NCI-H2196 treated with DMSO at 0.1 percent for 48 hours (cell line): ENCODE results near the gene AMHR2.
"Not testable (repeated sequence)": the region's sequence is repeated elsewhere in the genome, so short reads cannot be mapped to it uniquely, and the experiment has no call there.

Experiments
- DNase-seq: peaks from one replicate; lab custom pipeline; 2025; ENCODE audit not compliant: unreplicated experiment; lab: John Stamatoyannopoulos, UW

AMHR2 gene

DNA sequence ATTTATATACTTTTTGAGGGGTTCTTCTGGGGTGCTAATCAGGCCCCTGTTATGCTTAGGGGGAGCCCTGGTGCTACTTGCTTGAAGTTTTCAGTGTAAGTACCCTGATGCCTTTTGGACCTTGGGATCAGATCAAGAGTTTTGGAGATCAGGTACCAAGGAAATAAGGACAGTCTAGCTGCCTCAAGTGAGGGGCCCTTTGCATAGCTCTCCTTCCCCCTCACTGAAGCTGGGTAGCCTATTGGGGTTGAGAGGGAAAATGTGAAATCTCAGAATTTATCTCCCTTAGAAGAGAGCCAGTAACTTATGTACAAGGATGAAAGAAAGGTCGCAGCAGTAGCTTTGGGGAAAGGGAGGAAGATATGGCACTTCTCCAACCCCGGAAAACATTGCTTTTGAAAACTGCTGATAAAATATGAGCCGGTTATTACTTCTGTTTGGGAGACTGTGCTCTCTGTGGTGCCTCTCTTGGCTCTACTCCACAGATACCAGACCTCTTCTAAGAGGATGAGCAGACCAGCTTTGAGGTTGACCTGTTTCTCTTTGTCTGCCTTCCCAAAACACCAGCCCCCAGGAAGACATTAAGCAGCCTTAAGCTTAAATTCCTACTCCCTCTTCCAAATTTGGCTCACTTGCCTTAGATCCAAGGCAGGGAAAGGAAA, 8.8 kb upstream of the AMHR2 start:
- DNase-seq: no peak

DNA sequence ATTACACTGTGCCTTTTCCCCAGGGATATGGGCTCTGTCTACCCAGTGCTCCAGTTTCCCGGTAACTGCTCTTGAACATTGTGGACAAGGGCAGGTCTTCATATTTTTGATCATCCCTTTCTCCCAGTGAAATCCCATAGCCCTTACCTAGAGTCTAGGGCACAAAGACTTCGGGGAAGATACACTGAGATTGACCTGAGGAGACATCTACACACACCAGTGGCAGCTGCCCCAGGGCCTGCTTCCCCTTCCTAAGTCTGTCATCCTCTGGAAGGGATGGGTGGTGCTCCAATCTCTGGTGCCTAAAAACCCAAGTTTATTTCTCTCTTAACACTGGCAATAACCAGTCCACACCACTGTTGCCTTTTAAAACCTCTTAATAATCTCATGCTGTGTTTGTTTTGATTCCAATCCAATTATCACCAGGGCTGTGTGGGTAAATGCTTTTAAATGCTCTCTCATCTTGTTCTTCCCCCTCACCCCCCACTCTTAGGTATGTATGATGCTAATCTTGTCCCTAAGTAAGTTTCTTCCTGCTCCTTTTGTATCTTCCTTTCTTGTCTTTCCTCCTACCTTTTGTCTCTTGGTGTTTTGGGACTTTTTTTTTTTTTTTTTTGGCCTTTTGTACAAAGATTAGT, 7.8 kb upstream of the AMHR2 start:
- DNase-seq: not testable (repeated sequence)

DNA sequence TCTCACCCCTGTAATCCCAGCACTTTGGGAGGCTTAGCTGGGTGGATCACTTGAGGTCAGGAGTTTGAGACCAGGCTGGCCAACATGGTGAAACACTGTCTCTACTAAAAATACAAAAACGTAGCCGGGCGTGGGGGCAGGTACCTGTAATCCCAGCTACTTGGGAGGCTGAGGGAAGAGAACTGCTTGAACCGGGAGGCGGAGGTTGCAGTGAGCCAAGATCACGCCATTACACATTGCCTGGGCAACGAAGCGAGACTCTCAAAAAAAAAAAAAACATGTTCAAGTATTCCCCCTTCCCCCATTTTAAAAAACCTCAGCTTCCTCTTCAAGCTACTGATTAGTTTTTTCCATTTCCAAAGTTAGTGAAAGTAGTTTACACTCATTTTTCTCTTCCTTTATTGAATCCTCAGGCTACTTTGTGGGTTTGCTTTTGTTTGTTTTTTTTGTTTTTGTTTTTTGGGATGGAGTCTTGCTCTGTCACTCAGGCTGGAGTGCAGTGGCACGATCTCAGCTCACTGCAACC, 6.3 kb upstream of the AMHR2 start:
- not testable (repeated sequence) for DNase-seq

DNA sequence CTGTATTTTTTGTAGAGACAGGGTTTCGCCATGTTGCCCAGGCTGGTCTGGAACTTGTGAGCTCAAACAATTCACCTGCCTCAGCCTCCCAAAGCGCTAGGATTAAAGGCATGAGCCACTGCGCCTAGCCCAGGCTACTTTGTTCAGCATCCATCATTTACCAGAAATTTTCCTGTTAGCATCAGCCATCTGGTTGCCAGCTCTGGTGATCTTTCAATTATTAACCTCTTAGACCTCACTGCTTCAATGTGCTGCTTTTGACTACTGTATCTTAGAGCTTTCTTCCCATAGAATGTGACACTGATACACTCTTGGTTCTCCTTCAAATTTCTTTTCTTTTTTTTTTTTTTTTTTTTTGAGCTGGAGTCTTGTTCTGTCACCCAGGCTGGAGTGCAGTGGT, 5.4 kb upstream of the AMHR2 start:
- DNase-seq: no peak

DNA sequence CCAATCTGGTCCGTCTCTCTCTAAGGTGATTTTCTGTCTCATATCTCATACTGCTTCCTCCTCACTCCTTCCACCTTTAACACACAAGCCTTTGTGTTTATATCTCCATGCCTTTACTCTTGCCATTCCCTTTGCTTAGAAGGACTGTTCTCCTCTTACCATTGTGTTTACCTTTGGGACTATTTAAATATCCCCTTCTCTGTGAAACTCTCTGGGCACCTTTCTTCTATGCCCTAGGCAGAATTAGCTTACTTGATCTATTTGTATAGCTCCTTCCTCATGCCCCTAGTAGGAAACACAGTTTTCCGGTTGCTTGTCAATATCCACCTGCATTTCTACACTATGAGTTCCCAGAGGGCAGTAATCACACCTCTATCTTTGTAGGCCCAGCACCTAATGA, 3.9 kb upstream of the AMHR2 start:
- no peak for DNase-seq

GRCh38 chr12:53422247-53422646, 1.4 kb upstream of the AMHR2 start:
- DNase-seq: not testable (repeated sequence)

- no peak for DNase-seq
These were observed 1.2 kb downstream of the AMHR2 start for GRCh38 chr12:53424626-53425514.

DNA sequence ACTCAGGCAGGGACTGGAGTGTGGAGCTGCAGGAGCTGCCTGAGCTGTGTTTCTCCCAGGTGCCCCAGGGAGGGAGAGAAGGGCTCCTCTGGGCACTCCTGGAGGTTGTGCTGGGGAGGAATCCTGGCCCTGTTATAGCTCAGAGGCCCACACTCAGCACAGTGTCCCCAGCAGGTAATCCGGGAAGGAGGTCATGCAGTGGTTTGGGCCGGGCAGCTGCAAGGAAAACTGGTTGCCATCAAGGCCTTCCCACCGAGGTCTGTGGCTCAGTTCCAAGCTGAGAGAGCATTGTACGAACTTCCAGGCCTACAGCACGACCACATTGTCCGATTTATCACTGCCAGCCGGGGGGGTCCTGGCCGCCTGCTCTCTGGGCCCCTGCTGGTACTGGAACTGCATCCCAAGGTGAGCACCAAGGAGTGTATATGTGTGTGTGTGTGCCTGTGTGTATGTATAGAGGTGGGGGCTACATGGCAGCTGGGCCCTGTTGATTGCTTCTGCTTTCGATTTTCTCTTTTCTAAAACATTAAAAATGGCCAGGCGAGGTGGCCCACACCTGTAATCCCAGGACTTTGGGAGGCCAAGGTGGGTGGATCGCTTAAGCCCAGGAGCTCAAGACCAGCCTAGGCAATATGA, 2.0 kb downstream of the AMHR2 start:
- no peak for DNase-seq

- no peak for DNase-seq
These were observed 4.4 kb downstream of the AMHR2 start for GRCh38 chr12:53427905-53428594.

GRCh38 chr12:53428741-53429140, 5.1 kb downstream of the AMHR2 start:
- no peak for DNase-seq

GRCh38 chr12:53430116-53430515, 6.5 kb downstream of the AMHR2 start:
- DNase-seq: no peak

GRCh38 chr12:53431187-53431586, 7.5 kb downstream of the AMHR2 start:
- DNase-seq: no peak

GRCh38 chr12:53435326-53435725, 11.7 kb downstream of the AMHR2 start:
- not testable (repeated sequence) for DNase-seq

- not testable (repeated sequence) for DNase-seq
These were observed 15.9 kb downstream of the AMHR2 start for GRCh38 chr12:53439582-53439981.

DNA sequence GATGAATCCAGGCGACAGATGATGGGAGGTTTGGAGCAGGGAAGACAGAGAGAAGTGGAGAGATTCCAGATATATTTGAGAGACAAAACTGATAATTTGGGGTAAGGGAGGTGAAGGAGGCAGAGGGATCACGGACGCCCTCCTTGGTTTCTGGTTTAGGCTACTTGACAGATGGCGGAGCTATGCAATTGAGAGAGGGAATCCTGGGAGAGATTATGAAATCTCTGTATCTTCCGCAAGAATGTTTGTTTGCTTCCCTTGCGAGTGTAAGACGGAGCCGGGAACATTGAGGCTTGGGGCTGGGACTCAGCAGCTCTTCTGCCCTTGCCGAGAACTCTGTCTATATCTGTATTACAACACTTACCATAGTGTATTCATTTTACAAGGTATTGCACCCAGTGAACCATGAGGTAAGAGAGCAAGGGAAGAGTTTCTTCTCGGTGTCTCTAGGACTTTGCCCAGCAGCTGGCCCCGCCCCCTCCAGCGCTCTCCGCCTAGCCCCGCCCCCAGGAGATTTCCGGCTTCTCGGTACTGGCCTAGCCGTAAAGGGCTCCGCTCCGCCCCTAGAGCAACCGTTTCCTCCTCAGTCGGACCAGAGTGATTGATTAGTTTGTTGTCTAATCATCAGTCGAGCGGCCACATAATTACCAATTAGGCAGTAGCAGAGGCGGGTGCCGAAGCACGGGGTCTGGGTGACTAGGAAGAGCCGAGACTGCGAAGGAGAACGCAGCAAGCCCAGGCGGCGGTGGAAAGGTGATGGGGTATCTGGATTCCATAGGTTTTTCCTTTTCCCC, 17.6 kb downstream of the AMHR2 start, which contains the start of gene PRR13:
PRR13 (plus strand) TSS at position 695 of the 794 bp plus-strand sequence. CDS start 981 bp downstream, outside the sequence.
- peak; percentile 98 for DNase-seq

DNA sequence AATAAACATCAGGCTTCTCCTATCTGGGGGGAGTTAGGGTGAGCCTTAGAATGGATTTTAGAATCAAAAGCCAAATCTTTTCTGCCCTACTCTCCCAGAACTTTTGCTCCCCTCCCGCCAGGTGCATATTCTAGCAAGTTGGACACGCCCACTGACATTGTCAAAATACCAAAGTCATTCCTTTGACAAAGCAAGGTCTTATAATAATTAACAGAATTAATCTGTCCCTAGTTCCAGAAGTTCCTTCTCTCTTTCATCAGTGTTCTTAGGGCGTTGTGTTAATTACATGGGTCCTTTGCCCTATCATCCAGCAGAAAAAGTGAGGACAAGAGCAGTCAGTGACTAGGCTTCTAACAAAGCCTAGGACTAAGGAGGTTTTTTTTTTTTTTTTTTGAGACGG, 20.3 kb downstream of the AMHR2 start:
- DNase-seq: no peak

DNA sequence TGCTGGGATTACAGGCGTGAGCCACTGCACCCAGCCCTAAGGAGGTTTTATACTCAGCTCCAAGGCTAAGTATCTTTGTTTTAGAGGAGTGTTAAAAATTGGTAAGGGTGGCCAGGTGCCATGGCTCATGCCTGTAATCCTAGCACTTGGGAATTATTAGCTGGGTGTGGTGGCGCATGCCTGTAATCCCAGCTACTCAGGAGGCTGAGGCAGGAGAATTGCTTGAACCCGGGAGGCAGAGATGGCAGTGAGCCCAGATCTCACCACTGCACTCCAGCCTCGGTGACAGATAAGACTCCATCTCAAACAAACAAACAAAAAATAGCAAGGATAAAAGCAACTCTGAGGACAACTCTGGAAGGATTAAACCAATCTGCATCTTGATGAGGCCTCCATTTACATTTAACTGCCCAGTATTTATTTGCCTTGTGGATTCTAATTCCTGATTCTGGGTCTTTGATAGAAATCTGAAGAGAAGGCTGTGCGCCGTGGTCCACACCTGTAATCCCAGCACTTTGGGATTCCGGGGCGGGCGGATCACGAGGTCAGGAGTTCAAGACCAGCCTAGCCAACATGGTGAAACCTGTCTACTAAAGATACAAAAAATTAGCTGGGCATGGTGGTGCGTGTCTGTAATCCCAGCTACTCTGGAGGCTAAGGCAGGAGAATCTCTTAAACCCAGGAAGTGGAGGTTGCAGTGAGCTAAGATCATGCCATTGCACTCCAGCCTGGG, 21.1 kb downstream of the AMHR2 start:
- not testable (repeated sequence) for DNase-seq

DNA sequence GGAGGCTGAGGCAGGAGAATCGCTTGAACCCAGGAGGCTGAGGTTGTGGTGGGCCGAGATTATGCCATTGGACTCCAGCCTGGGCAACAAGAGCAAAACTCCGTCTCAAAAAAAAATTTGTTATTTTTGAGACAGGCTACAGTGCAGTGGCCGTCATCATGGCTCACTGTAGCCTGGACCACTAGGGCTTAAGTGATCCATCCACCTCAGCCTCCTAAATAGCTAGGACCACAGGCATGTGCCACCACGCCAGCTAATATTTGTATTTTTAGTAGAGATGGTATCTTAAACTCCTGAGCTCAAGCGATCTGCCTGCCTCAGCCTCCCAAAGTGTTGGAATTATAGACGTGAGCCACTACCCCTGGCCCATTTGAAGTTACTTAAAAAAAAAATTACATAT, 27.3 kb downstream of the AMHR2 start:
- DNase-seq: no peak

GRCh38 chr12:53451661-53452158, 28.1 kb downstream of the AMHR2 start, which contains the start of gene PCBP2:
Gene PCBP2 (plus strand): TSS chr12:53452102. CDS start chr12:53454801, 2,699 bp downstream.
- peak; percentile 98 for DNase-seq
